K562 (cell line): Measurements from ENCODE around the gene RALY. TPM values are rescaled to one million over a fixed set of nuclear protein-coding genes. Genes with fewer than 3 reads are reported as not detected.
A peak's percentile ranks its signal among the peaks of the same experiment; 100 is the strongest.

Source experiments
- CBFB ChIP-seq: sonication (generic); formaldehyde crosslinking; IDR thresholded peaks from 2 replicates; pipeline ENCODE4 v1.4.0; 2020; ENCODE audit warnings: mild to moderate bottlenecking, missing genetic modification reagents
- GTF3C2 ChIP-seq: IDR thresholded peaks from 3 replicates; pipeline ENCODE4 v1.6.1; 2011; ENCODE audit warnings: borderline replicate concordance, mild to moderate bottlenecking, moderate library complexity; ENCODE audit not compliant: insufficient read length; ENCODE audit errors: extremely low read depth
- HDGF ChIP-seq: fragments of 450-650 bp; IDR thresholded peaks from 2 replicates; pipeline ENCODE4 v1.6.1; 2016
- MAFF ChIP-seq: IDR thresholded peaks from 2 replicates; pipeline ENCODE4 v1.6.1; 2012; ENCODE audit warnings: low read length, improper control_type of control experiment
- NELFE ChIP-seq: IDR thresholded peaks from 2 replicates; pipeline ENCODE4 v1.6.1; 2011; ENCODE audit warnings: mild to moderate bottlenecking; ENCODE audit not compliant: insufficient read depth, insufficient read length
- NR2F6 ChIP-seq: fragments of 450-650 bp; formaldehyde crosslinking; IDR thresholded peaks from 2 replicates; pipeline ENCODE4 v1.4.0; 2020; ENCODE audit warnings: mild to moderate bottlenecking
- POLR2AphosphoS2 ChIP-seq: IDR thresholded peaks from 2 replicates; pipeline ENCODE4 v1.6.1; 2012; ENCODE audit warnings: low read length, improper control_type of control experiment
- SIX5 ChIP-seq, 2 experiments: IDR thresholded peaks; 2 replicates each; pipeline ENCODE4 v1.6.1; 2011; ENCODE audit warnings: low read length in 2 of 2, borderline replicate concordance in 1 of 2, low read depth in 1 of 2, mild to moderate bottlenecking in 1 of 2, moderate library complexity in 1 of 2; ENCODE audit not compliant: insufficient read depth in 1 of 2
- USF2 ChIP-seq: sonication (generic); formaldehyde crosslinking; IDR thresholded peaks from 2 replicates; pipeline ENCODE4 v1.5.0; 2020; ENCODE audit warnings: missing genetic modification reagents
- ZBTB1 ChIP-seq: sonication (generic); formaldehyde crosslinking; IDR thresholded peaks from 2 replicates; pipeline ENCODE4 v1.8.1; 2023; ENCODE audit warnings: missing genetic modification reagents, low read depth, mild to moderate bottlenecking, borderline replicate concordance
- ZBTB2 ChIP-seq: fragments of 450-650 bp; IDR thresholded peaks from 2 replicates; pipeline ENCODE4 v1.6.1; 2016; ENCODE audit warnings: antibody characterized with exemption
- ZBTB8A ChIP-seq: fragments of 450-650 bp; IDR thresholded peaks from 2 replicates; pipeline ENCODE4 v1.6.1; 2018; ENCODE audit warnings: mild to moderate bottlenecking, moderate library complexity; ENCODE audit not compliant: partially characterized antibody
- ZNF133 ChIP-seq: fragments of 250-450 bp; sonication (Bioruptor Pico); IDR thresholded peaks from 2 replicates; pipeline ENCODE4 v1.4.0; 2020; ENCODE audit warnings: mild to moderate bottlenecking
- ZNF143 ChIP-seq: sonication (generic); formaldehyde crosslinking; IDR thresholded peaks from 2 replicates; pipeline ENCODE4 v1.9.0; 2022; ENCODE audit warnings: mild to moderate bottlenecking, missing genetic modification reagents
- ZNF316 ChIP-seq: fragments of 450-650 bp; IDR thresholded peaks from 2 replicates; pipeline ENCODE4 v1.6.1; 2016
- ZNF586 ChIP-seq: fragments of 450-650 bp; formaldehyde crosslinking; conservative IDR thresholded peaks from 2 replicates; pipeline ENCODE4 v1.4.0; 2020; ENCODE audit warnings: mild to moderate bottlenecking, moderate library complexity
- ZNF717 ChIP-seq: fragments of 250-450 bp; sonication (Bioruptor Pico); IDR thresholded peaks from 2 replicates; pipeline ENCODE4 v1.5.0; 2021
- polyA plus RNA-seq, 8 experiments: library from polyadenylated mRNA; depleted of rRNA in 4 of 8; stranded (reverse) in 5 of 8; unstranded in 3 of 8; fragments of >200 nt; fragmentation: Nextera tagmentation in 2 of 8; fragmentation: Illumina TruSeq in 1 of 8; extraction: Ambion mirVana in 2 of 8; extraction: Trizol in 1 of 8; gene quantifications; 2 replicates each; pipeline versions ENCODE4 v1.2.1 to v1.2.3, GENCODE V29; 2011 to 2014; ENCODE audit warnings: inconsistent platforms in 1 of 8, missing spikeins in 1 of 8
- total RNA-seq, 7 experiments: library from RNA; depleted of rRNA in 6 of 7; stranded (reverse); fragments of >200 nt in 6 of 7; fragmentation: Illumina TruSeq in 2 of 7; extraction: Trizol in 2 of 7; gene quantifications; 2 replicates each; pipeline versions ENCODE4 v1.2.1 to v1.2.3, GENCODE V29; 2011 to 2021; ENCODE audit warnings: low replicate concordance in 1 of 7
- TF ChIP-seq, protein P1 (sequence below): sonication (generic); formaldehyde crosslinking; IDR thresholded peaks from 2 replicates; pipeline ENCODE4 v1.8.1; 2023; ENCODE audit warnings: mild to moderate bottlenecking, missing genetic modification reagents

The RALY gene
- total and polyA plus RNA-seq, 9 of the 15 experiments (the other 6 are each of a cell fraction or from before 2014, with no cell fraction given), result 0.80 to 207 (median 128) TPM

- TF ChIP-seq ZBTB1 (CRISPR knock-in tag) (no peak), NR2F6 (CRISPR knock-in tag) (no peak), HDGF (no peak), USF2 (no peak), ZNF316 (no peak), ZNF717 (CRISPR knock-in tag) (no peak), SIX5 (IDR thresholded peaks at IDR 0.05; ENCODE audit: borderline replicate concordance in 1 of 2, insufficient read depth in 1 of 2, low read depth in 1 of 2, low read length in 2 of 2) (no peak), POLR2AphosphoS2 (peak; percentile 59; the same call in 1 of the 2 replicates), ZNF133 (CRISPR knock-in tag) (no peak), ZBTB2 (peak; percentile 63), CBFB (CRISPR knock-in tag) (no peak), MAFF (no peak), GTF3C2 (no peak), ZNF143 (CRISPR knock-in tag) (no peak), ZNF586 (CRISPR knock-in tag) (no peak), ZBTB8A (no peak), NELFE (no peak)
- TF ChIP-seq, protein P1, sequence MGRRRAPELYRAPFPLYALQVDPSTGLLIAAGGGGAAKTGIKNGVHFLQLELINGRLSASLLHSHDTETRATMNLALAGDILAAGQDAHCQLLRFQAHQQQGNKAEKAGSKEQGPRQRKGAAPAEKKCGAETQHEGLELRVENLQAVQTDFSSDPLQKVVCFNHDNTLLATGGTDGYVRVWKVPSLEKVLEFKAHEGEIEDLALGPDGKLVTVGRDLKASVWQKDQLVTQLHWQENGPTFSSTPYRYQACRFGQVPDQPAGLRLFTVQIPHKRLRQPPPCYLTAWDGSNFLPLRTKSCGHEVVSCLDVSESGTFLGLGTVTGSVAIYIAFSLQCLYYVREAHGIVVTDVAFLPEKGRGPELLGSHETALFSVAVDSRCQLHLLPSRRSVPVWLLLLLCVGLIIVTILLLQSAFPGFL (CRISPR knock-in tag), result no peak
Measured at GRCh38 chr20:34085544-34086040, 91.9 kb downstream of the RALY start (continued).
